Loucy (cell line): Measurements from ENCODE around the gene CD248.

Source experiments
- H2AFZ ChIP-seq: fragments of 200-600 bp; sonication (generic); 2 replicates; pipeline ENCODE4 v1.6.0; 2016; ENCODE audit warnings: antibody characterized with exemption, mild to moderate bottlenecking, low read length, moderate library complexity
- H3F3A ChIP-seq: fragments of 200-600 bp; 2 replicates; pipeline ENCODE4 v1.6.0; 2016; ENCODE audit warnings: antibody characterized with exemption, low read depth, mild to moderate bottlenecking
- H3K27me3 ChIP-seq: fragments of 200-600 bp; sonication (generic); 2 replicates; pipeline ENCODE4 v1.6.1; 2014; ENCODE audit warnings: low read length, mild to moderate bottlenecking; ENCODE audit not compliant: insufficient read depth, poor library complexity, severe bottlenecking
- H3K36me3 ChIP-seq: fragments of 200-600 bp; sonication (generic); 2 replicates; pipeline ENCODE4 v1.6.1; 2016; ENCODE audit warnings: low read length; ENCODE audit not compliant: insufficient read depth
- H3K4me1 ChIP-seq: fragments of 200-600 bp; sonication (generic); 2 replicates; pipeline ENCODE4 v1.5.1; 2014; ENCODE audit warnings: low read length, mild to moderate bottlenecking; ENCODE audit not compliant: insufficient read depth, poor library complexity, severe bottlenecking
- H3K4me2 ChIP-seq: fragments of 200-600 bp; sonication (generic); 2 replicates; pipeline ENCODE4 v1.6.0; 2014; ENCODE audit warnings: antibody characterized with exemption, low read length, low read depth, mild to moderate bottlenecking; ENCODE audit not compliant: poor library complexity, severe bottlenecking
- H3K4me3 ChIP-seq: fragments of 200-600 bp; sonication (generic); 2 replicates; pipeline ENCODE4 v1.5.1; 2014; ENCODE audit warnings: low read length, mild to moderate bottlenecking, mixed read lengths; ENCODE audit not compliant: poor library complexity, severe bottlenecking
- H3K79me2 ChIP-seq: fragments of 200-600 bp; sonication (generic); 2 replicates; pipeline ENCODE4 v1.6.1; 2014; ENCODE audit warnings: low read length; ENCODE audit not compliant: insufficient read depth
- H3K9ac ChIP-seq: fragments of 200-600 bp; sonication (generic); 2 replicates; pipeline ENCODE4 v1.6.0; 2014; ENCODE audit warnings: mild to moderate bottlenecking, low read depth, low read length, moderate library complexity; ENCODE audit not compliant: poor library complexity, severe bottlenecking
- H3K9me2 ChIP-seq: fragments of 200-600 bp; sonication (generic); replicated peaks from 2 replicates; pipeline ENCODE4 v1.6.1; 2016; ENCODE audit warnings: low read depth, low read length, mixed read lengths
- H3K9me3 ChIP-seq: fragments of 200-600 bp; sonication (generic); 2 replicates; pipeline ENCODE4 v1.6.1; 2014; ENCODE audit warnings: mild to moderate bottlenecking, antibody characterized with exemption, low read length, low read depth; ENCODE audit not compliant: insufficient read depth
- H4K20me1 ChIP-seq: fragments of 200-600 bp; sonication (generic); 2 replicates; pipeline ENCODE4 v1.6.0; 2014; ENCODE audit warnings: antibody characterized with exemption, low read length, mild to moderate bottlenecking; ENCODE audit not compliant: insufficient read depth, poor library complexity, severe bottlenecking
- EZH2phosphoT487 ChIP-seq: fragments of 200-600 bp; IDR thresholded peaks from 2 replicates; pipeline ENCODE4 v1.6.1; 2018; ENCODE audit warnings: antibody characterized with exemption, mild to moderate bottlenecking, moderate library complexity, borderline replicate concordance
- TF ChIP-seq, protein P1 (sequence below): fragments of 200-600 bp; sonication (generic); conservative IDR thresholded peaks from 2 replicates; pipeline ENCODE4 v1.5.1; 2014; ENCODE audit warnings: mild to moderate bottlenecking, antibody characterized with exemption, low read length

CD248 gene

DNA sequence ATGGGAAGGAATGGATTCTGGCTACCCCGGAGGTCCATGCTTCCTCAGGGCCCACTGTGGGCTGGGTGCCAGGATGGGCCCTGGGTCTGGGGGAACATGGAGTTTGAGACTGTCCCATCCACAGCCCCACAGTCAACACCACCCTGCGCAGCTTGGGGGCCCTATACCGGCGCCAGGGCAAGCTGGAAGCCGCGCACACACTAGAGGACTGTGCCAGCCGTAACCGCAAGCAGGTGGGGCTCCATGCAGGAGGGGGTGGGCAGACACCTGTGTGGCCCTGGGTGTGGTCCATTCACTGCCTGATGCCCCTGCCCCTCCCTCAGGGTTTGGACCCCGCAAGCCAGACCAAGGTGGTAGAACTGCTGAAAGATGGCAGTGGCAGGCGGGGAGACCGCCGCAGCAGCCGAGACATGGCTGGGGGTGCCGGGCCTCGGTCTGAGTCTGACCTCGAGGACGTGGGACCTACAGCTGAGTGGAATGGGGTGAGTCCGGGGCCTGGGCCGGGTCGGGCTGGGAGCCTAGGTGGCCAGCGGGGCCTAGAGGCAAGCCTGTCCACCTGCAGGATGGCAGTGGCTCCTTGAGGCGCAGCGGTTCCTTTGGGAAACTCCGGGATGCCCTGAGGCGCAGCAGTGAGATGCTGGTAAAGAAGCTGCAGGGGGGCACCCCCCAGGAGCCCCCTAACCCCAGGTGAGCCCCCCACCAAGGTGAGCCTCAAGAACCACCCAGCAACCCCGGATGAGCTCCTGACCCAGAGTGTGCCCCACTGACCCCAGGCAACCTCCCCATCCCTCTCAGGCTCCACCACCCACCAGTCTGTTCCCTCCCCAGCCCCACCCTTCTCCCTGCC is 51.1 kb downstream of the CD248 start:
- Histone ChIP-seq H4K20me1 (peaks cover 18% of the 10 kb centered on the region), H3K27me3 (no peaks in the 10 kb centered on the region), H3K9me2 (no peaks in the 10 kb centered on the region), H3F3A (no peaks in the 10 kb centered on the region), H3K36me3 (peaks cover 30% of the 10 kb centered on the region; the same call in 1 of the 2 replicates), H2AFZ (no peak overlapping the region), H3K79me2 (peaks cover 21% of the 10 kb centered on the region), H3K9me3 (no peaks in the 10 kb centered on the region), H3K4me1 (peaks cover 24% of the 10 kb centered on the region), H3K9ac (no peak overlapping the region), H3K4me3 (no peak overlapping the region), H3K4me2 (no peak overlapping the region)
- TF ChIP-seq, protein P1, sequence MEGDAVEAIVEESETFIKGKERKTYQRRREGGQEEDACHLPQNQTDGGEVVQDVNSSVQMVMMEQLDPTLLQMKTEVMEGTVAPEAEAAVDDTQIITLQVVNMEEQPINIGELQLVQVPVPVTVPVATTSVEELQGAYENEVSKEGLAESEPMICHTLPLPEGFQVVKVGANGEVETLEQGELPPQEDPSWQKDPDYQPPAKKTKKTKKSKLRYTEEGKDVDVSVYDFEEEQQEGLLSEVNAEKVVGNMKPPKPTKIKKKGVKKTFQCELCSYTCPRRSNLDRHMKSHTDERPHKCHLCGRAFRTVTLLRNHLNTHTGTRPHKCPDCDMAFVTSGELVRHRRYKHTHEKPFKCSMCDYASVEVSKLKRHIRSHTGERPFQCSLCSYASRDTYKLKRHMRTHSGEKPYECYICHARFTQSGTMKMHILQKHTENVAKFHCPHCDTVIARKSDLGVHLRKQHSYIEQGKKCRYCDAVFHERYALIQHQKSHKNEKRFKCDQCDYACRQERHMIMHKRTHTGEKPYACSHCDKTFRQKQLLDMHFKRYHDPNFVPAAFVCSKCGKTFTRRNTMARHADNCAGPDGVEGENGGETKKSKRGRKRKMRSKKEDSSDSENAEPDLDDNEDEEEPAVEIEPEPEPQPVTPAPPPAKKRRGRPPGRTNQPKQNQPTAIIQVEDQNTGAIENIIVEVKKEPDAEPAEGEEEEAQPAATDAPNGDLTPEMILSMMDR: no peak
- TF ChIP-seq EZH2phosphoT487: no peak

DNA sequence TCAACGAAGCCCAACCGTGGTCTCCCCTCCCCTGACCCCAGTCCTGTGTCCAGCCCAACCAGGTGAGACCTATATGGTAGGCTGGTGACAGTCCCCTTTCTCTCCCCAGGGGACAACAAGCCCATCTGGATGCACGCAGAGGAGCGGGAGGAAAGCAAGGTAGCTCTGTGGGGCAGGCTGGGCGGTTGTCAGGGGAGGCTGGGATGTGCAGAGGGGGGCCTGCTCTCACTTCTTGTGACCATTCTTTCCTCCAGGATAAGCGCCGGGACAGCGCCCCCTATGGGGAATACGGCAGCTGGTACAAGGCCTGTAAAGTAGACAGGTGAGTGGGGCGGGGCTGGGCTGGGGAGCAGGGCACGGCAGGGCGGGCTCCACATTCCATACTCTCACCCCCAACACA is 51.9 kb downstream of the CD248 start:
- peaks cover 30% of the 10 kb centered on the region; the same call in 1 of the 2 replicates for H3K36me3 ChIP-seq
- TF ChIP-seq, protein P1: peak; percentile 69
- TF ChIP-seq EZH2phosphoT487: no peak

More for the DNA sequence above, 51.9 kb downstream of the CD248 start:
- Histone ChIP-seq H3K79me2 (peaks cover 17% of the 10 kb centered on the region), H4K20me1 (peaks cover 11% of the 10 kb centered on the region), H3K9ac (no peak overlapping the region), H3K4me1 (peaks cover 17% of the 10 kb centered on the region), H3K9me2 (no peaks in the 10 kb centered on the region), H2AFZ (no peak overlapping the region), H3K4me2 (no peak overlapping the region), H3F3A (no peaks in the 10 kb centered on the region), H3K27me3 (no peaks in the 10 kb centered on the region), H3K4me3 (no peak overlapping the region), H3K9me3 (no peaks in the 10 kb centered on the region)
